Measurements from ENCODE around the gene RALGAPB. TPM values are rescaled to one million over a fixed set of nuclear protein-coding genes. Genes with fewer than 3 reads are reported as not detected.

RALGAPB gene
- polyA plus RNA-seq, 1 of the 3 experiments (the other 2 are of a cell fraction): 10.8 TPM

DNA sequence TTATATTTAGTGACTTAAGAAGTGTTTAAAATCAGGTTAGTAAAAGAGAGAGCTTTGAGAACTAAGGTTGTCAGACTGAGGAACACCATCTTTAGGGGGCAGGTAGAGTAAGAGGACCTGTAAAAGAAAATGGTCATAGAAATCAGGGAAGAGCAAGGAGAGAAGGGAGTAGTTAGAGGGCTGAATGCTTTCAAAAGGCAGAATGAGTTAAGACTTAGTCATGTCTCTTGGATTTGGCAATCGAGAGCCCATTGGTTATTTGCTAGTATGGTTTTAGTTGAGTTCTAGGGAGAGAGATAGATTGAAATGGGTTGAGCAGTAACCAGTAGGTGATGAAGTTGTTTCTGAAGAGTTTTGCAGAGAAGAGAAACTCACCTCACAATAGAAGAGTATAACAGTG lies 51.1 kb downstream of the RALGAPB start:
- WGBS (ENCODE audit: low lambda C conversion rate): 67% methylated on average over 1 of the region's 1 CpG
- H3K36me3 ChIP-seq (replicated peaks in 1 of 2; ENCODE audit: control insufficient read depth in 1 of 2, insufficient read depth in 2 of 2, low read length in 1 of 2): peaks cover 55 to 80% of the 10 kb centered on the region in 2 experiments
- H3K4me3 ChIP-seq (ENCODE audit: low read depth in 2 of 2, low read length in 1 of 2): no peak overlapping the region
- 0 out of 2 replicates have a peak, but pooled peaks cover 4% of the 10 kb centered on the region for H3K79me2 ChIP-seq (ENCODE audit: insufficient read depth)
- H3K9ac ChIP-seq: no peak overlapping the region
- no peaks in the 10 kb centered on the region for H3K27me3 ChIP-seq (ENCODE audit: insufficient read depth)
- H3K4me1 ChIP-seq (ENCODE audit: control insufficient read depth in 1 of 2, insufficient read depth in 2 of 2, low read depth in 1 of 2, low read length in 1 of 2): peaks cover 0 to 7% of the 10 kb centered on the region in 2 experiments; a peak in 3 of 4 replicates
- no peak overlapping the region for H2AFZ ChIP-seq (ENCODE audit: low read depth)
- ChIA-PET POLR2A (no interaction called here), CTCF (no interaction called here)
- no peaks in the 10 kb centered on the region for H4K20me1 ChIP-seq (ENCODE audit: insufficient read depth)
- no peak overlapping the region for H3K27ac ChIP-seq (ENCODE audit: low read depth in 2 of 2, low read length in 1 of 2)
- peaks cover 5% of the 10 kb centered on the region for H3F3A ChIP-seq (replicated peaks; ENCODE audit: insufficient read depth)
- H3K9me2 ChIP-seq: no peaks in the 10 kb centered on the region
- no peak for DNase-seq
- no peaks in the 10 kb centered on the region for H3K9me3 ChIP-seq
- H3K4me2 ChIP-seq: no peak overlapping the region
- no peak for TF ChIP-seq IRF3 (IDR thresholded peaks at IDR 0.05; ENCODE audit: low read depth, low read length)
- no peak for TF ChIP-seq POLR2AphosphoS5 (IDR thresholded peaks at IDR 0.05; ENCODE audit: low read depth, low read length)
- TF ChIP-seq, protein P1, sequence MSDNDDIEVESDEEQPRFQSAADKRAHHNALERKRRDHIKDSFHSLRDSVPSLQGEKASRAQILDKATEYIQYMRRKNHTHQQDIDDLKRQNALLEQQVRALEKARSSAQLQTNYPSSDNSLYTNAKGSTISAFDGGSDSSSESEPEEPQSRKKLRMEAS (IDR thresholded peaks at IDR 0.05; ENCODE audit: low read depth): no peak
- TF ChIP-seq PBX3 (IDR thresholded peaks at IDR 0.05): no peak
- TF ChIP-seq CTCF (IDR thresholded peaks at IDR 0.05): no peak
- TF ChIP-seq, protein P2, sequence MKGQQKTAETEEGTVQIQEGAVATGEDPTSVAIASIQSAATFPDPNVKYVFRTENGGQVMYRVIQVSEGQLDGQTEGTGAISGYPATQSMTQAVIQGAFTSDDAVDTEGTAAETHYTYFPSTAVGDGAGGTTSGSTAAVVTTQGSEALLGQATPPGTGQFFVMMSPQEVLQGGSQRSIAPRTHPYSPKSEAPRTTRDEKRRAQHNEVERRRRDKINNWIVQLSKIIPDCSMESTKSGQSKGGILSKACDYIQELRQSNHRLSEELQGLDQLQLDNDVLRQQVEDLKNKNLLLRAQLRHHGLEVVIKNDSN (IDR thresholded peaks at IDR 0.05; ENCODE audit: borderline replicate concordance, low read depth): no peak
- no peak for TF ChIP-seq RCOR1 (IDR thresholded peaks at IDR 0.05; ENCODE audit: low read length)
- no peak for TF ChIP-seq EZH2phosphoT487 (IDR thresholded peaks at IDR 0.05; ENCODE audit: borderline replicate concordance, low read depth)
- no peak for TF ChIP-seq ELF1 (IDR thresholded peaks at IDR 0.05)
- no peak for TF ChIP-seq RFX5 (IDR thresholded peaks at IDR 0.05; ENCODE audit: low read length)
- no peak for TF ChIP-seq GABPA (IDR thresholded peaks at IDR 0.05; ENCODE audit: low read depth)
- TF ChIP-seq REST (IDR thresholded peaks at IDR 0.05; ENCODE audit: low read depth, low read length): no peak
- no peak for TF ChIP-seq EP300 (IDR thresholded peaks at IDR 0.05; ENCODE audit: borderline replicate concordance in 1 of 2, low read depth in 1 of 2, low read length in 1 of 2)
- no peak for TF ChIP-seq MEF2A (IDR thresholded peaks at IDR 0.05; ENCODE audit: borderline replicate concordance, low read depth)
- no peak for TF ChIP-seq NRF1 (IDR thresholded peaks at IDR 0.05; ENCODE audit: low read depth, low read length)
- no peak for TF ChIP-seq MXI1 (IDR thresholded peaks at IDR 0.05; ENCODE audit: low read depth, low read length)
- no peak for TF ChIP-seq JUND (IDR thresholded peaks at IDR 0.05)

Data from SK-N-SH (cell line).